ENCODE data around the gene CRIP1.

- TF ChIP-seq CTCF (IDR thresholded peaks at IDR 0.05; ENCODE audit: poor library complexity) (no peak), EZH2phosphoT487 (IDR thresholded peaks at IDR 0.05; ENCODE audit: low read depth, severe bottlenecking, unreplicated experiment) (no peak)
These were observed 14.1 kb upstream of the CRIP1 start for GRCh38 chr14:105472486-105472991.
